Activated naive CD8-positive, alpha-beta T cell treated with anti-CD3 and anti-CD28 coated beads, Interleukin-2, amount 50 U/mL, for 16 hours (primary cell): ENCODE data around the gene CATSPER3.
"Not testable (repeated sequence)": the region's sequence is repeated elsewhere in the genome, so short reads cannot be mapped to it uniquely, and the experiment has no call there.

ENCODE experiments used
- DNase-seq: peaks from one replicate; pipeline ENCODE4 v3.0.0-alpha.2; 2020; ENCODE audit warnings: low read depth, low spot score

CATSPER3 gene

DNA sequence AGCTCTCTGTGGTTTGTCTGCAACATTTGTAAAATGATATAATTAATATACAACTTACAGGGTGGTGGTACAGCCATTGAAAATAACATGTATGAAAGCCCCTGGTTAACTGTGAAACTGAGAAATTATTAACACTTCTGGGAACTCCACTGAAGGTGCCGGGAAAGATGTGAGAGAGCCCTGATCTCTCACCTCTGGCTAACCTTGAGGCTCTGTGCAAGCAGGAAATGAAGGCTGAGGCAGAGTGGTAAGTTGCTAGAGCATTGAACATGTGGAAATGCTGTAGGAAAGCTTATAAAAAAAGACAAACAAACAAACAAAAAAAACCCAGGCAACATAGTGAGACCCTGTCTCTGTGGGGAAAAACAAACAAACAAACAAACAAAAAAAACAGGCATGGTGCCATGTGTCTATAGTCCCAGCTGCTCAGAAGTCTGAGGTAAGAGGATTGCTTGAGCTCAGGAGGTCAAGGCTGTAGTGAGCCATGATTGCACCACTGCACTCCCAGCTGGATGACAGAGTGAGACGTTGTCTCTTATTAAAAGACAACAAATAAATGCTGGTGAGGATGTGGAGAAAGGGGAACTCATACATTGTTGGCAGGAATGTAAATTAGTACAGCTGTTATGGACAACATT is 7.5 kb downstream of the CATSPER3 start:
- no peak for DNase-seq

DNA sequence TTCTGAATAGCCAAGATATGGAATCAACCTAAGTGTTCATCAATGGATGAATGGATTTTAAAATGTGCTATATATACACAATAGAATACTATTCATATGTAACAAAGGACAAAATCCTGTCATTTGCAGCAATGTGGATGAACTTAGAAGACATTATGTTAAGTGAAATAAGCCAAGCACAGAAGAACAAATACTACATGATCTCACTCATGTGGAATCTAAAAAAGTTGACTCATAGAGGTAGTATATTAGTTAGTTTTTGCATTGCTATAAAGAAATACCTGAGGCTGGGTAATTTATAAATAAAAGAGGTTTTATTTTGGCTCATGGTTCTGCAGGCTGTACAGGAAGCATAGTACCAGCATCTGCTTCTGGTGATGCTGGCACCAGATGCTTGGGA is 8.1 kb downstream of the CATSPER3 start:
- DNase-seq = no peak

DNA sequence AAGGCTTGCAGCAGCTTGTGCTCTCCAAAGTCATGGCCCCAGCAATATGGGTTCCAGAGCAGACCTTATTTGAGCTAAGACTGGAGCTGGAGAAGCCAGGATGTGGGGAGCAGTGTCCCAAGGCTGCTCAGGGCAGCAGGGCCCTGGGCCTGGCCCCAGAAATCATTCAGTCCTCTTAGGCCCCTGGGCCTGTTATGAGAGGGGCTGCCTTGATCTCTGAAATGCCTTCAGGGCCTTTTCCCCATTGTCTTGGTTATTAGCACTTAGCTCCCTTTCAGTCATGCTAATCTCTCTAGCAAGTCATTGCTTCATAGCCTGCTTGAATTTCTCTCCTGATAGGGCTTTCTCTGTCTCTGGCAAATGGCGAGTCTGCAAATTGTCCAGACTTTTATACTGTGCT is 9.1 kb downstream of the CATSPER3 start:
- DNase-seq = no peak

DNA sequence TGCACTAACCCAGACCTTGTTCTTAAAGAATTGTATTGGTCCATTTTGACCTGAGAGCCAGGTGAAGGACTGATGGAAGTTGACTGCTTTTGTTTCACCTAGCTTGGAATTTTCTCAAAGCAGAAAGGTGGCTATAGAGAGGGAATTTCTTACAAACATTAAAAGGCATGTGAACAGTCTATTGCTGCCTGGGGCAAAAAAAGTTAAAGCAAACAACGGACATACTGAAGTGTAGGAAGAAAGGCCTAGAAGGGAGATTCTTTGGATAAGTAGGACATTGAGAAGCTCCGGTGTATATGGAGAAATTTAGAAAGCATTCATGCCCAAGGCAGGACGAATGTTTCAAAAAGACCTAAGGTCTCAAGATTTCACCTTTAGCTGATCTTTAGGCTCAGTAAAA is 11.7 kb downstream of the CATSPER3 start:
- DNase-seq = no peak

DNA sequence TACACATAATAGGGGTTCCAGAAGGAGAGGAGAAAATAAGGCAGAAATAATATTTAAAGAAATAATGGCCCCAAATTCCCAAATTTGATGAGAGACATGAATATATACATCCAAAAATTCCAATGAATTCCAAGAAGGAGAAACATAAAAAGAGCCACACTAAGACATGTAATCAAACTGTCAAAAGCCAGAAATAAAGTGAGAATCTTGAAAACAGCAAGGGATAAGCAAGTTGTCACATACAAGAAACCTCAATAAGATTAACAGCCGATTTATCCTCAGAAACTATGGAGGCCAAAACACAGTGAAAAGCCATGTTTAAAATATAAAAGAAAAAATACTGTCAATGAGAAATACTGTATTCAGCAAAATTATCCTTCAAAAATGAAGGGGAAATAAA is 14.5 kb downstream of the CATSPER3 start:
- DNase-seq = no peak

DNA sequence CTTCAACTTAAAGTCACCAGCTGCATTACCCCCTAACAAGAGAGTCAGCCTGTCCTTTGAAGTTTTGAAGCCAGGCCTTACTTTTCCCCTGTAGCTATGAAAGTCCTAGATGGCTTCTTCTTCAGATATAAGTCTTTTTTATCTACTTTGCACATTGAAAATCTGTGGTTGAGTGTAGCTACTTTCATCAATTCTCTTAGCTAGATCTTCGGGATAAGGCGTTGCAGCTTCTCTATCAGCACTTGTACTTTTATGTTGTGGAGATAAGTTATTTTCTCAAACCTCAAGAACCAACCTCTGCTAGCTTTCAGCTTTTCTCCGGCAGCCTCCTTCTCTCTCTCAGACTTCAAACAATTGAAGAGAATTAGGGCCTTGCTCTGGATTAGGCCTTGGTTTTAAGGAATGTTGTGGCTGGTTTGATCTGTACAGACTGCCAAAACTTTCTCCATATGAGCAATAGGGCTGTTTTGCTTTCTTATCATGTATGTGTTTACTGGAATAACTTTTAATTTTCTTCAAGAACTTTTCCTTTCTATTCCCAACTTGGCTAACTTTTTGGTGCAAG is 21.6 kb downstream of the CATSPER3 start:
- DNase-seq = no peak

DNA sequence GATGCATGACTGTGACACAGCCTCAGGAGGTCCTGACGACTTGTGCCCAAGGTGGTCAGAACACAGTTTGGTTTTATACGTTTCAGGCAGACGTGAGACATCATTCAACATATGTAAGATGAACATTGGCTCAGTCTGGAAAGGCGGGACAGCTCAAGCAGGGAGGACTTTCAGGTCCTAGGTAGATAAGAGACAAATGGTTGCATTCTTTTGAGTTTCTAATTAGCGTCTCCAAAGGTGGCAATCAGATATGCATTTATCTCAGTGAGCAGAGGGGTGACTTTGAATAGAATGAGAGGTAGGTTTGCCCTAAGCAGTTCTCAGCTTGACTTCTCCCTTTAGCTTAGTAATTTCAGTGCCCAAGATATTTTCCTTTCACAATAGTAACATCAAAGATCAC is 22.5 kb downstream of the CATSPER3 start:
- DNase-seq = not testable (repeated sequence)

DNA sequence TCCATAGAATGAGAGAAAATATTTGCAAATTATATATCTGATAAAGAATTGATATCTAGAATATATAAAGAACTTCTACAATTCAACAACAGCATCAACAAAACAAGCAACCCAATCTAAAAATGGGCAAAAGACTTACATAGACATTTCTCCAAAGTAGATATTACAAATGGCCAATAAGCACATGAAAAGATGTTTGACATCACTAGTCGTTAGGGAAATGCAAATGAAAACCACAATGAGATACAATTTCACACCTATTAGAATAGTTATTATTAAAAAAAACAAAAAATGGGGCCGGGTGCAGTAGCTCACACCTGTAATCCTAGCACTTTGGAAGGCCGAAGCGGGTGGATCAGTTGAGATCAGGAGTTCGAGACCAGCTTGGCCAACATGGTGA is 24.4 kb downstream of the CATSPER3 start:
- DNase-seq = no peak

DNA sequence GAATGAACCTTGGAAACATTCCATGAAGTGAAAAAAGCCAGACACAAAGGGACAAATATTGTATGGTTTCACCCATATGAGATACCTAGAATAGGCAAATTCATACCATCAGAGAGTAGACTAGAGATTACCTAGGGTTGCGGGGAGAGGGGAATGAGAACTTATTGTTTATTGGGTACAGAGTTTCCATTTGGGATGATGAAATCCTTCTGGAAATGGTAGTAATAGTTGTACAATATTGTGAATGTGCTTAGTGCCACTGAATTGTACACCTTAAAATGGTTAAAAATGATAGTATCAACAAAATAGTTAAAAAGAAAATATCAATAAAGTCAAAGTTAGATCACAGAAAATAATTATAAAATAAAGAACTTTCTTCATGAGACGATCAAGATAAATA is 25.5 kb downstream of the CATSPER3 start:
- no peak for DNase-seq

DNA sequence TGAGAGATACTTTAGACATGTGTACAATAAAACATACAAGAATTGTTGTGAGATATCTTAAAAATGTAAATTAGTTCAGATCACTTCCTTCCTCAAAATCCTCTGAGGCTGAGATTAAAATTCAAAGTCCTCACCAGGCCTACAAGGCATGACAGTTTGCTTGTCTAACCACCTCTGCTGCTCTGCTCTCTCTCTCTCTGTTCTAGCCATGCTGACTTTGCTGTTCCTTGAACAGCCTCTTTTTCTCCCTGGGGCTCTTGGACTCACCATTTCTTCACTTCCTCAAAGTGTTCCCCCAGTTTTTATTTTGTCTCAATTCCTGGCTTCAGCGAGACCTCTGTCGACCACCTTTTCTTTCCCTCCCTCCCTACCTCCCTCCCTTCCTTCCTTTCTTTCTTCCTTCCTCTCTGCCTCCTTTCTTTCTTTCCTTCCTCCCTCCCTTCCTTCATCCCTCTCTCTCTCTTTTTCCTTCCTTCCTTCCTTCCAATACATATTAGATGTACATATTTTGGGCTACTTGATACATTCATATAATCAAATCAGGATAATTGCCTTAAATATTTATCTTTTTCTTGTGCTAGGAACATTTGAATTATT is 27.0 kb downstream of the CATSPER3 start:
- DNase-seq = no peak

DNA sequence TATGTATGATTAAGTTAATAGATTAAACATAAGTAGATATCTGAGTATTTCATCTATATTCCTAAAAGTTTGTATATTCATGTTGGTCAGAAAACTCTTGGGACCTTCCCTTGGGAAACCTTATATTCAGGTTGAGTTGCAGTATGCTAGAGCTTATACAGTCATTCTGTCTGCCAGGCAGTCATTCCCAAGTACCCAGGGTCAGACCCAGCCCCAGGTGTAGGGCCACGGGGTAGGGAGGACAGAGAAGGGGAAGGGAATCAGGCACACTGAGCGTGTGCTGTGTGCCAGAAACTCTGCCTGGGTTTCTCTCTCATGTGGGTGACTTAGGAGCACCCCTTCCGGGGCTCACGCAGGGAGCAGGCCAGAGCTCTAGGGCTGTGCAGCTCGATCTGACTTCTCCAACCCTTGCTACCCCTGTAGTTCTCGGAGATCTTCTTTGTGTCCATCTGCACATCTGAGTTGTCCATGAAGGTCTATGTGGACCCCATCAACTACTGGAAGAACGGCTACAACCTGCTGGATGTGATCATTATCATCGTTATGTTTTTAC is 28.2 kb downstream of the CATSPER3 start:
- no peak for DNase-seq

DNA sequence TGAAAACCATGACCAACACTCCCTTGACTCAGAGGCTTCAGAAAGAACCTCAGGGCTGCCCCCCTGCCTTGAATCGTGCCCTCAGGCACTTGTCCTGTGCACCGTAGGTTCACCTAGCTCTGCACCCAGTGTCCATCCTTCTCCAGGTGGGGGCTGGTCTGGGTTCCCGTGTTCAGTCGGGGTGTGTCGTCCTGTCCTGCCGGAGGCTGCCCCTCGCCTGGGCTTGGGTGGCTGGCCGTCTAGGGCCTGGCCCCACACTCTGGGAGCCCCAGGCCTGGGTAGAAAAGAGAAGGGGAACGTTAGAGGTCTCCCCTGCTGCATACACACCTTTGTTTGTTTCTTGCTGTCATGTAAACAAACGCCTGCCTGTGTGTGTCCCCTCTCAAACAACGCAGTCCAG is 29.3 kb downstream of the CATSPER3 start:
- DNase-seq = no peak

DNA sequence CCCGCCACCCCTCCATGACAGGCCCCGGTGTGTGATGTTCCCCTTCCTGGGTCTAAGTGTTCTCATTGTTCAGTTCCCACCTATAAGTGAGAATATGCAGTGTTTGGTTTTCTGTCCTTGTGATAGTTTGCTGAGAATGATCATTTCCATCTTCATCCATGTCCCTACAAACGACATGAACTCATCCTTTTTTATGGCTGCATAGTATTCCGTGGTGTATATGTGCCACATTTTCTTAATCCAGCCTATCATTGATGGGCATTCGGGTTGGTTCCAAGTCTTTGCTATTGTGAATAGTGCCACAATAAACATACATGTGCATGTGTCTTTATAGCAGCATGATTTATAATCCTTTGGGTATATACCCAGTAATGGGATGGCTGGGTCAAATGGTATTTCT is 30.4 kb downstream of the CATSPER3 start:
- DNase-seq = not testable (repeated sequence)

DNA sequence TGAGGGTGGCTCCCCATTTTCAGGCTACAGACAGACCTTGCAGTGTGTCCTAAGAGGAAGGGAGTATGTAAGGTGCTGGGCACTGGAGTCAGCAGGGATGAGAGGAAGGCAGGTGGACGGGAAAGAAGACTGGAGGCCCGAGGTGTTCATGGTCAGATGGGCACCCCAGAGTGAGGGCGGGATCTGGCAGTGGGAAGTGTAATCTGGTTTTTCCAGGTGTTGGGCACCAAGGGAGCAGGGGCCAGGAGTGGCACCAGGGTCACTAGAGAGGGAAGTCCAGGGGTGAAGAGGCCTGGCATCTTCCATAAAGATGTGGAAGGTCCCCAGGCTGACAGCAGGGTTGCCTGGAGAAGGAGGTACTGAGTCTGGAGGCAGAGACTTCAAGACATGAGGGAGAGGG is 36.7 kb downstream of the CATSPER3 start:
- no peak for DNase-seq

DNA sequence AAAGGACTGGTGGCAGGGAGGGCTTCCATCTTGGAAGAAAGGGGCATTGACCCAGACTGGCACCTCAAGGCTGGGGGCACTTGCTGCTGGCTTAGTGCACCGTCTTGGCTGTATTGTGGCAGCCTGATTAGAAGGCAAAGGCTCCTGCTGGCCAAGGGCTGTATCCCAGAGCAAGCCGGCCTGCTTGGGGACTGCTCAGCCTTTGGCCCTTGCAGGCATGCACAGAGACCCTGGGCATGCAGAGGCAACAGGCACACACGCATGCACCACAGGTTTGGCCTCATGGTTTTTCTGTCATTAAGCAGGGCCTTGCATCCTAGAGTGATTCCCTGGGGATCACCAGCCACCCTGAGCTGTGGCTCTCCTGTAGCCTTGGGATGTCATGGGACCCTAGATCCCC is 37.4 kb downstream of the CATSPER3 start:
- DNase-seq = no peak

DNA sequence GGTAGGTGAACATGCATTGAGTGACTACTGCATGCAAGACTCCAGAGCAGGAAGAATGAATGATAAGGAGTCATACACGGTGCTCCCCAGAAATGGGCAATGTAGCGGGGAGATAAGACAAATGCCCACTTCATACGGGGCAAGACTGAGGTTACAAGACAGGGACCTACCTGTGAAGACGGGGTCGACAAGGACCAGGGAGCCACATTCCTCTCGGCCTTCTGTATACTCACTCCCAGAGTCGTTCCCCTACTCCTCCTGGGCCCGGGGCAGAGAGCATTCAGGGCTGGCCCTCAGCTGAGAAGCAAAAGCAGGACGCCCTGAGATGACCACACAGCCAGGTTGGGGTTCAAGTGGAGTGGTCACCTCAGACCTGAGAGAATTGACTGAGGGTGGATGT is 39.6 kb downstream of the CATSPER3 start:
- DNase-seq = no peak

DNA sequence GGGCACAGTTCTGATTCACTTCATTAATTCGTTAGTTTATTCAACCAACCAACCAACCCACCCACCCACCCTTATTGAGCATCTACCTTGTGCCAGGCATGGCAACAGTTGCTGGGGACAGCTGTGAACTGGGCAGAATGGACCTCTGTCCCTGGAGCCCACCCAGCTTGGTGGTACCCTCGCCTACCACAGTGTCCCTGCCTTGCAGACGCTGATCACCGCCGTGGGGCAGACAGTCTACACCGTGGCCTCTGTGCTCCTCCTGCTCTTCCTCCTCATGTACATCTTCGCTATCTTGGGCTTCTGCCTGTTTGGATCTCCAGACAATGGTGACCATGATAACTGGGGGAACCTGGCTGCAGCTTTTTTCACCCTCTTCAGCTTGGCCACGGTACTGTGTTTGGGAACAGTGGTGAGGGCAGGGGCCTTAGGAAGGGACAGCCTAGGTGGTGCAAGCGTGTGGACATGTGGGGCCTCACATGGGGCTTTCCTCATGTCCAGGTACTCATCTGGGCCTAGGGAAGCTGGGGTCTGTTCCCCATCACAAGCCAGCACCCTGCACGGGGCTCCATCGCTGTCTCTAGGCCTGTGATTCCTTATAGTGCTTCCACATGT is 40.1 kb downstream of the CATSPER3 start:
- DNase-seq = no peak

DNA sequence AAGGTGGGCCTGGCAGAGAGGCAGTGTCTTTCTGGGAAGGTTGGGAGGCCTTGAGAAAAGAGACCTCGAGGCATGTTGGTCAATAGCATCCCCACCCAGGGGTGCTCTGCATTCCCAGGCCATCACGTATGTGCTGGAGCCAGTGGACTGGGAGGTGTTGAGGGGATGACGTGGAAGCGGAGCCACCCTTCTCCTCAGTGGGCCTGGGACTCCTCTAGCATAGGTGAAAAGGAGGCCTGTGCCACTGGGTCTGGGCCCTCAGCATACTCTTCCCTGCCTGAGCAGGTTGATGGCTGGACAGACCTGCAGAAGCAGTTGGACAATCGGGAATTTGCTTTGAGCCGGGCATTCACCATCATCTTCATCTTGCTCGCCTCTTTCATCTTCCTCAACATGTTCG is 40.8 kb downstream of the CATSPER3 start:
- no peak for DNase-seq

DNA sequence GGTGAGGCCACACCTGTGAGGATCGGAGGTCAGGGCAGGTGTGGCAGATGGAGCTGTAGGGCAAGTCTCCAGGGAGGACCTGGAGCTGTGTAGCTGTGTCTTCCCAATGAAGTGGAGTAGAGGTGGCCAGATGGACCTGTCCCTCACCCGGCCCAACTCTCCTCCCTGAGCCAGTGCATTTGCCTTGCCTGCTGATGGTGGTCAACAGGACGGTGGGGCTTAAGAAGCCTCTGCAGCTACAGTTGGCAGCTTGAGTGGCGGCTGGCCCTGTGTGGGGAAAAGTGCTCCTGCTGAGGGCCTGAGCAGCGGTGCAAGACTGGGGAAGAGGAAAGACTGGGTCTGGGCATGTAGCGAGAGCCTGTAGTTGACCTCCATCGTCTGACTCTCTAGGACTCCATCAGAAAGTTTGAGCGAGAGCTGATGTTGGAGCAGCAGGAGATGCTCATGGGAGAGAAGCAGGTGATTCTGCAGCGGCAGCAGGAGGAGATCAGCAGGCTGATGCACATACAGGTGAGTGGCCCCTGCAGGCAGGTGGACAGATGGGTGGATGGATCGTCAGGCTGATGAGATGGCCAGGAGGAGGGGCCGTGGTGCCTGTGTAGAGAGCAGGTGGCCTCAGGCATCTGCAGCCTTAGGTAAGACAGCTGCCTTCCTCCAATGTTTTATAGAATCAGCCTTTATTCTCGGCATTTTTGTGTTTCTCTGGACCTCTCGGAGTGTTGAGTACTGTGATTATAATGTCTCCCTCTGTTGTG is 41.5 kb downstream of the CATSPER3 start:
- no peak for DNase-seq

DNA sequence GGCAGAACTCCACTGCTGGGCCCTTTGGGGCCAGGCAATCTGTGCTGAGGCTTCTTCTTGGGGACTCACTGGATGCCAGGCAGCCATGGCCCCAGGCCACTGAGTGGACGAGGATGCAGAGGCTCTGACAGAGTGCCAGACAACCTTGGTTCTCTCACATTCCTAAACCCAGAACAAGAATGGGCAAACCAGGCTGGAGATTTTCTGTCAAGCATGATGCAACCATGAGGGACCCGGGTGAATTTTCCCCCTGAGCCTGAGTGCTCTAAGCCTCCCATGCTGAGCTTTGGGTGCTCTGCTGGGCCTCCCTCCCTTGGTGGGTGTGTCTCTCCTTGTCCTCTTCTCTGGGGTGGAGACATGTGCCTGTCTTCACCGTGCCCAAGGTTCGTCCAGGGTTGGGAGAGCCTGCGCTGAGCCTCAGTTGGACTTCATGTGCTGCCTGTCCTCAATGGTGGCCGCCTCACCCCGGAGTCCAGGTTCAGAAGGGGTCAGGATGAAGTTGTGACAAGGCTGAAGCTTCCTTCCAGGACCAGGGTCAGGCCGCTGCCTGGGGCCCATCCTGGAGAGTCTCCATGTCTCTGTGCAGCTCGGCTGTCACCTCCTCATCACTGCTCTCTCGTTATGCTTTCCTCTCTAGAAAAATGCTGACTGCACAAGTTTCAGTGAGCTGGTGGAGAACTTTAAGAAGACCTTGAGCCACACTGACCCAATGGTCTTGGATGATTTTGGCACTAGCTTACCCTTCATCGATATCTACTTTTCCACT is 42.2 kb downstream of the CATSPER3 start:
- DNase-seq = no peak
